ENCODE results near the gene ASIC2.

DNA sequence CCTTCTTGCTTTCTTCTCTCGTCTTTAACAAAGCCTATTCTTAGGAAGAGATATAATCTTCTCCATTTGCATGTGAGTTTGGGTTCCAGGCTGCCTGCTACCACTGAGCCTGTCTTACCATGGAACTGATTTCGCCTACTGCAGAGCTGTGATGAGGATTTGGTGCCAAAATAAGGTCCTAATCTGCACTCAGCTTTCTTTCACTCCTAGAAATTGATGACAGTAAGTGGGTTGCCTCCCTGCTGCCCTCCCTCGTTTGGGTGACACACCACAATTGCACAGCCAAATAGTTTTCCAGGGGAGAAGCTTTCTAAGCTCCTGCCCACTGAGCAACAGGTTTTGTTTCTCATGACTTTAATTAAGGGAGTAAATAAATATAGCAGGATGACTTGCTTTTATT lies 25.1 kb upstream of the ASIC2 start:
- TF ChIP-seq, protein P1, sequence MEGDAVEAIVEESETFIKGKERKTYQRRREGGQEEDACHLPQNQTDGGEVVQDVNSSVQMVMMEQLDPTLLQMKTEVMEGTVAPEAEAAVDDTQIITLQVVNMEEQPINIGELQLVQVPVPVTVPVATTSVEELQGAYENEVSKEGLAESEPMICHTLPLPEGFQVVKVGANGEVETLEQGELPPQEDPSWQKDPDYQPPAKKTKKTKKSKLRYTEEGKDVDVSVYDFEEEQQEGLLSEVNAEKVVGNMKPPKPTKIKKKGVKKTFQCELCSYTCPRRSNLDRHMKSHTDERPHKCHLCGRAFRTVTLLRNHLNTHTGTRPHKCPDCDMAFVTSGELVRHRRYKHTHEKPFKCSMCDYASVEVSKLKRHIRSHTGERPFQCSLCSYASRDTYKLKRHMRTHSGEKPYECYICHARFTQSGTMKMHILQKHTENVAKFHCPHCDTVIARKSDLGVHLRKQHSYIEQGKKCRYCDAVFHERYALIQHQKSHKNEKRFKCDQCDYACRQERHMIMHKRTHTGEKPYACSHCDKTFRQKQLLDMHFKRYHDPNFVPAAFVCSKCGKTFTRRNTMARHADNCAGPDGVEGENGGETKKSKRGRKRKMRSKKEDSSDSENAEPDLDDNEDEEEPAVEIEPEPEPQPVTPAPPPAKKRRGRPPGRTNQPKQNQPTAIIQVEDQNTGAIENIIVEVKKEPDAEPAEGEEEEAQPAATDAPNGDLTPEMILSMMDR (IDR thresholded peaks at IDR 0.05): no peak
- TF ChIP-seq POLR2A (IDR thresholded peaks at IDR 0.05): no peak
